ENCODE results near the gene LRRC4C.
"Not testable (repeated sequence)": the region's sequence is repeated elsewhere in the genome, so short reads cannot be mapped to it uniquely, and the experiment has no call there.

Gene LRRC4C

GRCh38 chr11:40203606-40204005 lies 1255.8 kb downstream of the LRRC4C start:
- DNase-seq = no peak

DNA sequence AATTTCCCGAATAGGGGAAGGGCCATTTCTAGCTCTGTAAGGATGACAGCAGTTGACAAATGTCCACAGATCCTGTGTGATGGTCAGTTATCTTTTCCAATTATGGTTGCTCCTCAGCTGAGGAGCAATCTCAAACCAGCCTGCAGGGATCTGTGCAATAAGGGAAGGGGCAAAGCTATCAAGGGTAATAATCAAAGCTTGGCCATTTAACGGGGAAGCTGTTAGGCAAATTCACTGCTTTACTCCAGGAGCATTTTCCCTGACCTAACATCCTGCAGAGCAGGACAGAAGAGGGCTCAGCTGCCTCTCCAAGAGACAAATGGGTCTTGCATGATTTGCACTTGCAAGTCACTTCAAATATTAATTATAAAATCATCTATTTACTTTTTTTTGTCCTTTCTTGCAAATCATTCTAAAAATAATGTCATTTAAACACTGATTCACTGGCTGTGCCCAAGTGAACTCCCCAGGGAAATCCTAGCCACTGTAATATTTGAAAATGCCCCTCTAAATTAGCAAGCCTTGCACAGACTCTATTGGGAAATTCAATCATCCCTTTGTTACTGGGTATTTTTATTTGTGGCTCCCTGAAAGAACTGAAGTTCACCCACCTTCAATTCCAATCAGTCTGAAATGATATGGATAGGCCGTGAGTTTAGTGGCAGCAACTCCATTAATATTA lies 1256.7 kb downstream of the LRRC4C start:
- DNase-seq = no peak

- DNase-seq = not testable (repeated sequence)
Measured at GRCh38 chr11:40192590-40192989, 1266.9 kb downstream of the LRRC4C start.

DNA sequence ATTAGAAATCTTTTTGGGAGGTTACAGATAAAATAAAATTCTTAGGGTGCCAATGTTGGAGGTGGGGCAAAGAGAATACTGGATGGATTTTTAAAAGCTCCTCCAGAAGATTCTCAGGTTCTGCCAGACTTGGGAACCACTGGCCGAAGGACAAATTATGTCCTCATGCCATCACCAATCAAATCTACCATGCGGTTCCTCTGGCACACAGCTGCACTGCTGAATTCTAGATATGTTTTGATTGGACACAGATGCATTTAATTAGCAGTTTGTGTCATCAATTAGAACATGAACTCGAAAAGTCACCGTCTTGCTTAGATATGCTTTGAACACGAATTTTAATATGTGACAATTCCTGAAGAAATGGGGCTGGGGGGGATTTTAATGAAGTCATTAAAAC lies 1269.2 kb downstream of the LRRC4C start:
- DNase-seq = no peak

DNA sequence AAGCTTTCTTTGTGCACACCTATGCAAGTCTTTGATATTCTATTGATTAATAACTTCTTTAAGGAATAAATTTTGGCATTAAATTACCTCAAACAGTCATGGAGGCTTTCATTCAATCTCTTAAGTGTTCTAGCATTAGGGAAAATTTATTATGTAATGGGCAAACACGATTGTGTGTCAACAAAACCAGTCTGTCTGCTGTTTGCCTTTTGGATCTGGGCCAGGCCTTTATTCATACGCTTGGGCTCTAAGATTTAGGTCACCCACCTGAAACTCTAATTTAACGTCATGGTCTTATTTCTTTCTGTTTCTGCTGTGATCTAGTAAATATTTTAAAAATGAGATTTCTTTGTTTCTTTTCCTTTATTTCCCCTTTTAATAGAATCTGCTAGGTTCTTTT lies 1270.6 kb downstream of the LRRC4C start:
- no peak for DNase-seq

DNA sequence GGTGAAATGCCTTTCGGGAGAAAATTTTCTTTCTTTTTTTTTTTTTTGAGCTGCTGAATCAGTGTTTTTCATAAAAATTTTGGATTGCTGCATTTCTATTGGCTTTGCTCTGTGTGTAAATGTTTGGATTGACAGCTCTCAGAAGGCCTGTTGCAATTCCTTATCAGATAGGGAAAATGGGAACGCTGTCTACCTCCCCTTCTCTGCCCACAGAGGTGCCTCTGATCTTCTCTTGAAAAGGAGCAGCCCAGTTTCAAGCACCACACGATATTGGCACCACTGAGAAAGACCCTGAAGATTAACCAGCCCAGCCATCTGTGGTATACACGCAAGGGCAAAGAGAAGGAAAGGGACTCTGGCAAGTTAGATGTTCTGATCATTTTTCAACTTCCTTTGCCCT lies 1272.2 kb downstream of the LRRC4C start:
- no peak for DNase-seq

DNA sequence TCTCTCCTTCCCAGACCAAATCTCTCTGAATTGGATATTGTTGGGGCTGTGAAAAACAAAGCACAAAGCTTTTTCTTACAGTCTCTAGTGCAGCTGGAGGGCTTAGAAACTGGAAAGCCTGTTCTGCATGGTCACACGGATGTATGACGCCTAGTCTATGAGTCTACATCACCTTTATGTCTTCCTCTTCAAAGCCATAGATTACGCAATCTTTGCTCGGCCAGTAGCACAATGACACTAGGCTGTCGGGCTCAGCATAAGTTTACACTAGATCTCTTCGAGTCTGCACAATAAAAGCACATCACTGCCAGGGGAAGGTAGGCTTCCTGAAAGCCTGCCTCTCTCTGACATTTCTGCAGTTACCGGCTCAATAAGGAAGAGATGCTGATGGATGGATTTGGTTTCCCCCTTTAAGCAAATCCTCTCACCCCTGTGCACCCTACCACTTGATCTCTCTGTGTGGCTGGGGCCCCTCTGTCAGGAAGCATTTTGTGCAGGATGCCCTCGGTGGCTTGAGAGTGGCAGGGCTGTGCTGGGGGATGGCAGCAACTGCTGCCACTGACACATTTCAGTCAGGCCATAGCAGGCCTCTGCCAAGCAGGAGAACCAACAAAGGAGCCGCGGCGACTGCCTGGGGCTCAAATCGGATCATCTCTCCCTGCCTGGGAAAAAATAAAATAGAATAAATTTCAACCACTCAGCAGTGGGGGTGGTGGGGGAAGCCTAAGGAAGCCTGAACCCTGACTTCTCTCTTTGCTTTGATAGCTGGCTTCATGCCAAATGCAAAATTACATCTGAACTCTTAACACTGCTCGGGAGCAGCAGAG lies 1272.8 kb downstream of the LRRC4C start:
- no peak for DNase-seq

GRCh38 chr11:40185793-40186192 lies 1273.7 kb downstream of the LRRC4C start:
- DNase-seq = no peak

DNA sequence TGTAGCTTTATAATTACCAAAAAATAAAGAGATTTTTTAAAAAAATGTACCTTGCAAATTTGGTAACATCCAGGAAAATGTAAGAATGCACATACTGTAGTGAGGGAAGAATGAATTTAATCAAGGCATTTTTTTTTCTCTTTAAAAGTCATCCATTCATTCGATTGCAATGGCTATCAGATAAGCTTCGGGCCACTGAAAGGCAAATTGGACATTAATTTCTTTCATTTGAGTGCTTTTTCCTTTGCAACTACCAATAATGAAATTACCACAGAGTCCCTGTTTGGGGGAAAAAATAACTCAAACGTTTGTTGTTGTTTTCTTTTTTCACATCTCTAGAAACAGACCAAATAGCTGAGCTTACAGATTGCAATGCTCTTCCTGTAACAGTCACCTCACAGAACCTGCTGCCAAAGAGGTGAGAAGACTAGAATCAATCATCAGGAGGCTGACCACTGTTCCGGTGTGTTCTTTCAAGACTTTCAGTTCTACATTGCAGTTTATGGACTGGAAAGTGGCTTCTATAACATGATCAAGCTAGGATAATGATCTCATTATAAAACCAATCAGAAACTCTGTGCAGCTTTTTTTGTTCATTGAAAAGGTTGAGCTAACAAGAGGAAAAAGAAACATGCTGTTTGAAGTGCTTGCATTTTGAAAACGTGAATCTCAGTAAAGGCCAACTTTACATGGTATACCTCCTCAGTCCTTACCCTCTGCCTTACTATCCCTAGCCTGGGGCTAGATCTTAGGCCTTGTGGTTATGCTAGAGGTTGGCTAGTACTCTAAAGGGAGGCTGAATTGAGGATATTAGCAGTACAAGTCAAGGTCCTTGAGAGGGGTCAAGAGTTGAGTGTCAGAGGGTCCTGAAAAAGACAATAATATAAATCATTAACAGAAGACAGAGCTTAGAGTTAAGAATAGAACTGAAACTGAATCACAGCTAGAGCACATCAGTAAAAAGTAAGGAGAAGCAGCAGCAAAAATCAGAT lies 1276.1 kb downstream of the LRRC4C start:
- no peak for DNase-seq

DNA sequence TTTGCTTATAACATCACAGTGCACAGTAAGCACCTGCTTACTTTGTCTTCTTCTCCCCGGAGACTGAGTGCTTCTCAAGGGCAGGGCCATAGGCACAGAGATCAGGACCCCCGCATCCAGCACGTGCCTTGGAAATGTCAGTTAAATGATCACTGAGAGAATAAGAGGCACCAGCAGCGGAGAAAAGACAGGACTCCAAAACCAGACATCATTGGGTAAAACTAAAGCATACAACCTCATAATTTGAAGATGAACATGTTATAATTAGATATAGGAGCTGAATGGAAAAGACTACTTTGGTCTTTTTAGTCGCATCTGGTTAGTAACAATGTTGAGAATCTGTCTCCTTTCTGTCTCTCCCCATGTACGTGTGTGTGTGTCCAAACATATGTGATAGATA lies 1279.9 kb downstream of the LRRC4C start:
- DNase-seq = no peak

DNA sequence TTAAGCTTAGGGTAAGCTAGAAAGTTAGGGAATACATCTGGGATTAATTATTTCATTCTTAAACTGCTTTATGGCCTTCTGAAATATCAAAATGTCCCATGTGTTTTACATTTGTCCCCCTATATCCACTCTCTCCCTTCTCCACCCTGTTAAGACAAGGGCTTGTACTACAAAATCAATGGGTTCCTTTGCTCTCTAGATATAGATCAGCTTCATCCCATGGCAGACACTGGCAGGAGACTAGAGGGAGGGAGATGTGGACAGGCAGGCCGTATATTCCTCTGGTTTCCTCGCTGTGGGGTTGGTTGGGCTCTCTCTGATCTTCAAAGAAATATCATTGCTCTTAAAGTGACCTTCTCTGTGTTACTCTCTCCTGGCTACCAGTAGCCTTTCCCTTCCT lies 1281.0 kb downstream of the LRRC4C start:
- no peak for DNase-seq

GRCh38 chr11:40175980-40176379 lies 1283.5 kb downstream of the LRRC4C start:
- DNase-seq = no peak

DNA sequence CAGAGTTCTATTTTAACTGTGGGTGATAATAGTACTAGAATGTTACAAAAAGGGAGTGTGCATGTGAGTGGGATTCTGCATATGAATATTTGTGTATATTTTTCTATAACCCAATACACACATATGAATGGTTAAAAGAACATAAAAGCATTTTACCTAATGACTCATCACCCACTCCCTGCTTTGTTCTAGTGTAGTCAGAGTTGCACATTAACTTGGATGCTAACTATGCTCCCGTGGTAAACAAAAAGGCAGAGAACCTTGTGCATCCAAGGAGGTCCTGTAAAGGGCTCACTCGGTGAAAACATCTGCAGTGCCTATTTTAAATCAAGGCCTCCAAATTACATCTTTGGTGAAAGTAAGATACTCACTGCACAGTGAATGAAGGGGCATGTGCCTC lies 1289.4 kb downstream of the LRRC4C start:
- no peak for DNase-seq

DNA sequence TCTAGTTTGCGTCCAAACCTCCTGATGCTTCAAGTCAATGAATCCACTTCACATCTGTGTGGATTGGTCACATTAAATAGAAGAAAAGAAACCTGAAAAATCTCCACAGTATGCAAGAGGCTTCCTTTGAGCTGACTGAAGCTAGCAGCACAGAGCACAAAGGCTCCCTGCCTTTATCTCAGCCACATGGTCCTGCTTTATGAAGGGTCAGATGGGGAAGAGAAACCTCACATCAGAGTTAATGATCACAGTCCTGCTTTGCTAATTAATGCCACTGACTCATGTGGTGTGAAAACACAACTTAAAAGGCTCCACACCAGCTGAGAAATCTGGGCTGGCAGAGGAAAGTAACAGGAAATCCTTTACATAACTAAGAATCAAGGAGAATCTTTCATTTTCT lies 1291.0 kb downstream of the LRRC4C start:
- DNase-seq = no peak

- not testable (repeated sequence) for DNase-seq
Measured at GRCh38 chr11:40167805-40168204, 1291.6 kb downstream of the LRRC4C start.

DNA sequence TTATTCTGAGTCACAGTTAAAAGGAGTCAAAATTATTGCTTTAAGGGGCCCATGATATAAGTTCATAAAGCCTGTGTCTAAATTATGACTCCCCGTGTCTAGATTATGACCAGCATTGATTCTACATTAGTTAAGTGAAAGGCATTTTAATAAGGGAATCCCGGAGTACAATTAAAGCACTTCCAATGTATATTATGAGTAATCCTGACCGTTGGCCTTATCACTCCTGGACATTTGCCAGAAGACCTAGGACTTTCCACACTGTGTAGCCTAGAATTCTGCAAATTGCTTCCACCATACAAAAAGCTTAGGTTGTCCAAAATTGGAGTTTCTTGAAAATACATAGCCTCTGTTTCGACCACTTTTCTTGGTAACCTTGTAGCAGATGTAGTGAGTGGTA lies 1292.6 kb downstream of the LRRC4C start:
- no peak for DNase-seq

DNA sequence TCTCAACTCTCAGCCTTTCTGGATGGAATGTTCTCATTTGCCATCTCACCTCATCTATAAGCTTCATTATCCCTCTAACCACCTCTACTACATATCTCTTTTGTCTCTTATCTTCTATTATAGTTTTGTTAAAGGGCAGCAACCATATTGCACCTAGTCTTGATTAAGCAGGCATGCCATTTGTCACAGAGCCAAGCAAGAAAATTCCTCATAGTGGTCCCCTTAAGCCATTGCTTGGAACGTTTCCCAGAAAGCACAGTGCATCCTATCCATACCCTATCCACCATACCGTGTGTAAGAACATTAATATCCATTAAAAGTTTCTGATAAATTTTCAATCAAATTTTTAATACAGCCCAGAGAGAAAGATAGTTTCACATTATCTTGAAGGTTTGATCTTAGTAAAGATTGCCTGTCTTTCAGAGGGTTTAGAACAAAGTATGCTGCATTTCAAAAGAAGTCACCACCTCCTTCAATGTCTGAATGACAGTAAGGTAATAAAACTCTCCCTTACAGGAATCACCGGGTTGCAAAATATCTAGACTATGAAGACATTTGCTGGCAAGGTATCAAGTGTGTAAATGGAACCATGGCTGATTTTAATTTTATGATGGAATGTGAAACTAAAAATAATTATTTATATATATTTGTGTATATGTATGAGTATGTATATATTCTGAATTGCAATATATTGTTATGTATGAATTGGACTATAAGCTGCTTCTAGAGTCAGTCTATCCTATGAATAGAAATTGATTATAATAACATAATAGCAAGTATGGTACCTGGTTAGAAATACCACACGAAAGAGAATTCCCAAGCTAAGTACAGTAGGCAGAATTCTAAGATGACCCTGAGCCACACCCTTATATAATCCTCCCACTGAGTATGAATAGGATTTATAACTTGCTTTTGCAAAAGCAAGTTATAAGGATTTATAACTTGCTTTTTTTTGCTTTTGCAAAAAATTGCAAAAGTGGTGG lies 1296.3 kb downstream of the LRRC4C start:
- DNase-seq = no peak

DNA sequence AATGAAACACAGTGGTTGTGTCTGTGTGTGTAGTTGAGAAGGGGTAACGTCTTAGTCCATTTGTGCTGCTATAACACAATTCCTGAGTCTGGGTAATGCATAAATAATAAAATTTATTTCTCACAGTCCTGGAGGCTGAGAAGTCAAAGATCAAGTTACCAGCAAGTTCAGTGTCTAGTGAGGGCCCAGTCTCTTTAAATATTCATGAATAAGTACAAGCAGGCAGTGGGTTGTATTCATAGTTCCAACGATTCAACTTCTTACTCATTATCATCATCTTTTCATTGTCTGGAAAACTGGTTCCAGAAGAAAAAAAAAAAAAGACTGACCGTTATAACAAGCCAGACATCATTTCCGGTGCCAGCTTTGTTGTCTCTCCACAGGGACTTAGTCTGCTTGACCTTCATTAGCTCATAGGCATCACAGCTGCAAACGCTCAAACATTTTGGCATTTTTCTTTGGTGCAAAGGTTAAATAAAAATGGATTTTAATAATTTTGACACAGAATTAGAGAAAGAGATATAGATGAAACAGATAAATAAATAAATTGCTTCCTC lies 1297.5 kb downstream of the LRRC4C start:
- no peak for DNase-seq

GRCh38 chr11:40160418-40160817 lies 1299.0 kb downstream of the LRRC4C start:
- no peak for DNase-seq

- DNase-seq = no peak
Measured at GRCh38 chr11:40149721-40150120, 1309.7 kb downstream of the LRRC4C start.

DNA sequence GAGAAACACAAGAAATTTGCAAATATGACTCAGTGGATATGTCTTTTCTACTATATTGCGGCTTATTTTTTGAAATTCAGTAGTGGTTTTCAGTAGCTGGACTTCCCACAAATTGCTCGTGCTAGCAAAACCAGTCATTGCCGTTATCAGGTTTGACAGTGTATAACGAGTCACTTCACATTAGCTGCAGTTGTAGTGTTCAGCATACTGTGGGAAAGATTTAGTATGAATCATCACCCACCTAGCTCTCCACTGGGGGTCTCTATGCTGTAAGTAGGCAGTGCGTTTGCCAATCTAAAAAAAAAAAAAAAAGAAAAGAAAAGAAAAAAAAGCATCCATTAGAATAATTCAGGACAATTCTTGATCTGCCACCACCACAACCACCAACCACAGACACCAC lies 1318.9 kb downstream of the LRRC4C start:
- DNase-seq = no peak

DNA sequence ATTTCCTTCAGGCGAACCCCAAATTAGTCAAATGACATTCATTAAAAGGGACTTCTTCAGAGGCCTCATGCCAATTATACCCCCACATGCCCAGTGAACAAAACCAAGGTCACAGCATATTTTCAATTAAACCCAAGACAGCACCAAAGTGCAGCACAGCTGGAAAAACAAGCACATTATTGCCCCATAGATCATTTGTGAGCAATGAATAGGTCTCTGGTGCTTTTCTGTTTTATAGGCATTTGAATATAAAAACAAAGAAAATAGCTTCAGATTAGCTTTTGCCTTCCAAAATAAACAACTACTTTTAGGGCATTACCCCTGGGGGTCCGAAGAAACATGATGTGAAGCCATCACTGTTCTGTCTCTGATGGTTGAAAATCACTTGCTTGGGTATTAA lies 1319.9 kb downstream of the LRRC4C start:
- no peak for DNase-seq
